ENCODE results near the gene IMPA2.
"Not testable (repeated sequence)": the region's sequence is repeated elsewhere in the genome, so short reads cannot be mapped to it uniquely, and the experiment has no call there.

Gene IMPA2

DNA sequence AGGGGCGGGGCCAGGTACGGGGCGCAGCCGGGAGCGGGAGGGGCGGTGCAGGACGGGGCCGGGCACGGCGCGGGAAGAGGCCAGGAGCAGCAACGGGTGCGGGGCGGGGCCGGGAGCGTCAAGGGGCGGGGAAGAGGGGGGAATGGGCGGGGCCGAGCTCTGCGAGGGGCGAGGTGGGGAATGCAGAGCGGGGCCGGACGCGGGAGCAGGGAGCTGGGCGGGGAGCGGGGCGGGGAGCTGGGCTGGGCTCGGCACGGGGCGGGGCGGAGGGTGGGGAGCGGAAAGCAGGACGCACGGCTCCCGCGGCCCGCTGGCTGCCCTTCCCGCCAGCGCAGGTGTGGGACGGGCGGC, at the start of gene IMPA2:
IMPA2 (plus strand) TSS at position 316 of the 351 bp plus-strand sequence. CDS start 163 bp downstream, outside the sequence.
- DNase-seq, result no peak

DNA sequence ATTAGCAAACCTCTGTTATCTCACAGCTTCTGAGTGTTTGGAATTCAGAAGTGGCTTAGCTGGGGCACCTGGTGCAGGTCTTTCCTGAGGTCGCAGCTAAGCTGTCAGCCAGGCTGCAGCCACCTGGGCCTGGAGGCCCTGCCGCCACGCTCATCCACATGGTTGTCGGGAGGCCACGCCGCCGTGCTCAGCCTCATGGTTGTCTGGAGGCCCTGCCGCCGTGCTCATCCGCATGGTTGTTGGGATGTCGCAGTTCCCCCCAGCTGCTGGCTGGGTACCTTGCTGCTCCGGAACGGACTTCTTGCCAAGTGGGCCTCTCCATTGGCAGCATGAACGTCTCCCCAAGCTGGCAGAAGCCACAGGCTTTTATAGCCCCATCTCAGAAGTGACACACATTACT, 48.9 kb upstream of the IMPA2 start:
- DNase-seq, result no peak

GRCh38 chr18:11937874-11938478, 43.3 kb upstream of the IMPA2 start:
- DNase-seq, result peak; percentile 78

DNA sequence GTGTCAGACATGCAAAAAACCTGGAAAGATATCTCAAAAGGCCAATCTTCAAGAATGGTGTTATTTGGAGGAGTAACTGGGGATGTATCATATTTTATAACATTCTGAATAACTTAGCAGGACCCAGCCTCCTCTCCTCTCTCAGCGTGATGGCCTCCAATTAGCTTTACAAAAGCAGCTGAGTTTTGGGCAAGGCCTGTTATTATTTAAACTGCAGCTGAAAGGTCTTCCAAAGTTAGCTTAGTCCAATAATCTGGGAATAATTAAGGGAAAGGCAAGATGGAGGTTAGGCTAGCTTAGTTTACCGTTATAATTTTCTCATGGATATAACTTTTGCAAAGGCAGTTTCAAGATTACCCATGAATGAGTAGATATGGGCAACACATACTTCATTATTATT, 40.4 kb upstream of the IMPA2 start:
- no peak for DNase-seq

- no peak for DNase-seq
Observed at GRCh38 chr18:11943551-11943950, 37.8 kb upstream of the IMPA2 start.

DNA sequence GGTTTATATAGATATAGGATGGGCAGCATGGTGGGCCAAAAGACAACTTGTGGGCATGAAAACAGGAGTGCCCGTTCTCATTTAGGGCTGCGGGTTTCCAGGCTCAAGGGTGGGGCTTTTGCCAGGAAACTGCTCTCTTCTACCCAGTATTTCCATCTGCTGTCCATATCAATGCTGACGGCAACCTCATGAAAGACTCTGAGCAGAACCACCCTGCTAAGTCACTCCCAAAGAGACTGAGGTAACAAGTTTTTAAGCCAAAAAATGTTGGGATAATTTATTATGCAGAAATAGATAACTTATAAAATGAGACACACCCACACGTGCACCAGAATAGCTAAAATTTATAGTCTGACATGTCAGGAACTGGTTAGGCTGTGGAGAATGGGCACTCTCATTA, 37.1 kb upstream of the IMPA2 start:
- DNase-seq, result no peak

DNA sequence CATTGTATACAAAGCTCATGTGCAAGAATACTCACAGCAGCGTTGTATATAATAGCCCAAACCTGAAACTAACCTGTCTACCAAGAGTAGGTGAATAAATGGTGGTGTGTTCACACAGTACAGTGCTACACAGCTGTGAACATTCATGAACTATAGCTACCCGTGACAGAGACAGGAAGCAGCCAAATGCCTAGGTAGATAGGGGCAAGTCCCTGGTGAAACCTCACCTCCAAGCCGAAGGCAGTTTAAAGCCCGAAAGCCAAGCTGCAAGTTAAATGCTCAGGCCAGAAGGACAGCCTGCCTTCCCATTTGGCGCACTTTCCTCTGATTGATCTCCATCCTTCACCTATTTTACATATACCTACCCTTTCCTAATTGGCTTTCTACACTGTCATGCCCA, 36.5 kb upstream of the IMPA2 start:
- no peak for DNase-seq

GRCh38 chr18:11945834-11946659, 35.3 kb upstream of the IMPA2 start:
- not testable (repeated sequence) for DNase-seq

DNA sequence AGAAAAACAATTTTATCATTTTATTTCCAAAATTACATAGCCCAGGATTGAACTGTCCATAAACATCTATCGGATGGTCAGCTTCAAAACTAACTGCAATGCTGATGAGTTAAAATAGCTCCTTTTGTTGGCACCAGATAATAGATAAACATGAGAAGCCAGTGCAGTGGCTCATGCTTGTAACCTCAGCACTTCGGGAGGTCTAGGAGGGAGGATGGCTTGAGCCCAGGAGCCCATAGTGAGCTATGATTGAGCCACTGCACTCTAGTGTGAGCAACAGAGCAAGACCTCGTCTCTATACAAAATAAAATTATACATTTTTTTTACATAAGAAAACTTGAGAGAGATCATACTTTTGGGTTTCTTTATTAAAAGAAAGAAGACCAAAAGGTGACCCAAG, 34.6 kb upstream of the IMPA2 start:
- no peak for DNase-seq

GRCh38 chr18:11947214-11948191, 33.8 kb upstream of the IMPA2 start:
- peak; percentile 71 for DNase-seq

GRCh38 chr18:11948852-11949523, 32.3 kb upstream of the IMPA2 start:
- DNase-seq, result no peak

DNA sequence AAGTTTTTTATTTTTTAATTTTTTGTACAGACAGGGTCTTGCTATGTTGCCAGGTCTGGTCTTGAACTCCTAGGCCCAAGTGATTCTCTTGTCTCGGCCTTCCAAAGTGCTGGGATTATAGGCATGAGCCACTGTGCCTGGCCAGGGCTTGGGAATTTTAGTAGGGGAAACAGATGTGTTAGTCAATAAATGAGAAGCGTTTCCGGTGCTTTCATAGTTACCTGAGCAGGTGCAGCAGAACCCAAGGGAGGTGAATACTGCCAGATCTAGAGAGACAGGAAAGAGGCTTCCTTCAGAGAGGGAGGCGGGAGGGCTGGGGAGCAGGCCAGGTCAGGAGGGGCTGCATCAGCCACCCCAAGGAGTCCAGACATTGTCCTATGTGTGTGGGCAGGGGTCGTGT, 30.5 kb upstream of the IMPA2 start:
- no peak for DNase-seq

DNA sequence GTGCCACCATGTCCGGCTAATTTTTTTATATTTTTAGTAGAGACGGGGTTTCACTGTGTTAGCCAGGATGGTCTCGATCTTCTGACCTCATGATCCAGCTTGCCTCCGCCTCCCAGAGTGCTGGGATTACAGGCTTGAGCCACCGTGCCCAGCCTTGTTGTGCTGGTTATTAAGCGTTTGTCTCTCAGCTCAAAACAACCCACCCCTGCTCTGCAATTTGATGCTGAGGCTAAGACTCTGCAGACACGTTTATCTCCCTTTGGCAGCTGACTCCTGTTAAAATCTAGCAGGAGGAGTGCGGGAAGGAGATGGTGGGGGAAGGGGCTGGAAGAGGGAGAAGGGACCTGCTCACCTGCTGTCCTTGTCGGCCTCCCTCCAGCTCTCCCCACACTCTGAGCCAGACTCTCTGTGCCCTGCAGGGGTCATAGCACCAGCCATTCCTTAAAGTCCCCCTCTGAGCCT, 29.9 kb upstream of the IMPA2 start:
- no peak for DNase-seq

DNA sequence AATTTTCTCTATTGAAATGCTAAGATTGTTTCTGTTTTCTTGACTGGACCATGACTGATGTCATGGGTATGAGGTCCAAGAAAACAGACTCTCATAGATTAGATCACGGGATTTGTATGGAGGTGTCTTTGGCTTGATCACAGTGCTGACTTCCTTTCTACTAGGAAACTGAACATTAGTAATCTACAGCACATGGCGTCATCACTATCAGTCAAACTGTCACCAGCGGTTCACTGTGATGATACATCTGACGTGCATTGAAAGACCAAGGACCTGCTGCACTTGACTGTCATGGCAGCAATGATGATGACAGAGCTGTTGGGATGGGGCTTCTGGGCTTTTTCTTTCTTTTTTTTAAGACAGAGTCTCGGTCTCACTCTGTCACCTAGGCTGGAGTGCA, 28.2 kb upstream of the IMPA2 start:
- DNase-seq, result no peak

DNA sequence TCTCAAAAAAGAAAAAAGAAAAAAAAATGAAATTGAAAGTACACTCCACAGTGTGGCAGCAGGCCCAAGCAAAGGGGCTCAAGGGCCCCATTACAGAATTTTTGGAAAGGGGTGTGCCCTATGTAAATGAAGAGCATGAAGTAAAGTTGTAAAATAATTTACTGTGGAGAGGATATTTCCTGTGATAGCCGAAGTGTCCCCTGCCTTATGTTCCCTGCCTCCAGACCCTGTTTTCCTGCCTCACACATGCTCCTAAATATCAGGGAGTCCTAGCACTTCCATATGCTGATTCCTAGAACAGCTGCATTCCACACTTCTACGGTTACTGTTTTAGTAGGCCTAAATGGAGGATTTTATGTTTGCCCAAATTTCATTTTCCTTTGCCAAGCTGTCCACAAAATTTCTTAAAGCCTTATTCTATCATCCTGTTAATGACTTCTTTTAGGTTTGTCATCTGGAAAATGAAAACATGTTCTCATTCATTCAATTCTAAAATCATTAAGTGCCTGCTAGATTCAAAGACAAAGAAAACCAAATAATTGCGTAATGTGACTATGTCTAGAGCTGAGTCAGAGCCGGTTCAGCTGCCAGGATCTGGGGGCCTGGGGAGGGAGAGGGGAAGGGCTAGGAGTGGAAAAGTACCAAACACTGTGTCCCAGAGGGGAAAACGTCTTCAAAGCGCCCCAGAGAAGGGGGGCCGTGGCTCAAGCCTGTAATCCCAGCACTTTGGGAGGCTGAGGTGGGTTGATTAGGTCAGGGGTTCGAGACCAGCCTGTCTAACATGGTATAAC, 25.9 kb upstream of the IMPA2 start:
- DNase-seq, result no peak

- DNase-seq, result no peak
Observed at GRCh38 chr18:11956371-11957308, 24.7 kb upstream of the IMPA2 start.

DNA sequence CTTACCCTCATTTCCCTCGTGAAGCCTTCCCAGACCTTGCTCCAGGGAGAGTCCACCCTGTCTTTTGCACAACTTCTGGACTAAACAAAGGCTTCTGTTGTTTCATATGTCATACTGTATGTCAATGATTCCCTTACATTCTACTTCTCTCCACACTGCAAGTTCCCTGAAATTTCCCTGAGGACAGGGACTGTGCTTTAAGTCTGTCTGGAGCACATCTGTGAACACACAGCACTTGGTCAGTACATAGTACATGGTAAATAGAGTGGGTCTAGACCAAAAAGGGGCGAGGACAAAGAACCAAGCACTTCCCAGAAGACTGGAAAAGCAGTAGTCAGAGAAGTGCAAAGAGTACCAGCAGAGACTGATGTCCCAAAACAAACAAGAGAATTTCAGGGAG, 23.7 kb upstream of the IMPA2 start:
- no peak for DNase-seq

GRCh38 chr18:11959651-11960050, 21.7 kb upstream of the IMPA2 start:
- not testable (repeated sequence) for DNase-seq

DNA sequence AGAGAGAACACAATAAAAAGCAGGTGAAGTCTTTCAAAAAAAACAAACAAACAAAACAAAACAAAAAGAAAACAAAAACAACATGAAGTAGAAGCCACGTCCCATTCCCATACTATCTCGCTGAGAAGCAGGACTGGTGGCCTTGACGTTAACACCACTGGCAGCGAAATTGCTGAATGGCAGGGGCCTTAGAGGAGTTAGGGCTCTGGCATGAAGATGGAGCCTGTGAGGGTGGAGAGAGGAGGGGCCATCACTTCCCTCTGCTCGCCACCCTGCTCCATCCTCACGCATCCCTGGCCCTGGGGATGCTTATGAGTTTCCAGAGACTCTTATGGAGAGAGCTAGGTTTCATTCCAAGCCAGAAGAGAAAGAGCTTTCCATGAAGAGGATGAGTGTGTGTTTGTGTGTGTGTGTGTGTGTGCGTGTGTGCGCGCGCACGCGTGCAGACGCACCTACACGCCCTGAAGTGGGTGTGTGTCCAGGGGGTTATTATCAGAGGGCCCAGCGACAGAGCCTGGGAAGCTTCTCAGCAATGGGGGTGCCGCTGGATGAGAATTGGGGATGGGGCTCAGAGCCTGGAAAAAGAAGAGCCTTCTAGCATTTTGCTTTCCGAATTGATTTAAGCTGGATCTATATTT, 20.4 kb upstream of the IMPA2 start:
- no peak for DNase-seq

GRCh38 chr18:11962597-11962996, 18.7 kb upstream of the IMPA2 start:
- DNase-seq, result no peak

Data from CD4-positive, alpha-beta T cell treated with Interleukin-21 for 1 hour (primary cell).